CD4-positive, CD25-positive, alpha-beta regulatory T cell (primary cell): ENCODE data around the gene SYT1. TPM values are rescaled to one million over a fixed set of nuclear protein-coding genes. Genes with fewer than 3 reads are reported as not detected.

Source experiments
- ATAC-seq, 2 donors: fragments of 150-1000 bp; cut with Tn5 transposase; one replicate each; pipeline ENCODE4 v1.10.0; 2021; ENCODE audit warnings: low read depth in 2 of 2, moderate number of reproducible peaks in 2 of 2, moderate library complexity in 1 of 2
- DNase-seq, 3 donors: peaks; one replicate each; pipeline versions ENCODE4 v3.0.0 to v3.0.0-alpha.2; 2012 to 2022; ENCODE audit warnings: mixed read lengths in 1 of 3
- H3K27ac ChIP-seq: one replicate; pipeline ENCODE4 v1.7.0; 2013; ENCODE audit warnings: mild to moderate bottlenecking, low read length; ENCODE audit not compliant: insufficient read depth, poor library complexity, severe bottlenecking
- H3K27me3 ChIP-seq: one replicate; pipeline ENCODE4 v1.7.0; 2013; ENCODE audit warnings: low read length; ENCODE audit not compliant: control insufficient read depth, insufficient read depth
- H3K36me3 ChIP-seq: one replicate; pipeline ENCODE4 v1.7.0; 2013; ENCODE audit warnings: mild to moderate bottlenecking, low read length, moderate library complexity; ENCODE audit not compliant: control insufficient read depth, insufficient read depth
- H3K4me1 ChIP-seq: 2 replicates; pipeline ENCODE4 v1.7.0; 2013; ENCODE audit warnings: mild to moderate bottlenecking, low read length; ENCODE audit not compliant: insufficient read depth, control insufficient read depth, poor library complexity, severe bottlenecking
- H3K4me3 ChIP-seq: one replicate; pipeline ENCODE4 v1.7.0; 2013; ENCODE audit warnings: low read depth, mild to moderate bottlenecking, low read length, moderate library complexity
- H3K9me3 ChIP-seq, 2 experiments: 1 replicate in 1 of 2; 2 replicates in 1 of 2; pipeline ENCODE4 v1.7.0; 2013; ENCODE audit warnings: low read length in 2 of 2, mild to moderate bottlenecking in 1 of 2, moderate library complexity in 1 of 2; ENCODE audit not compliant: control insufficient read depth in 2 of 2
- H3K27ac Mint-ChIP-seq, 3 donors: one replicate each; pipeline ENCODE4 v1.8.0; 2020 to 2022; ENCODE audit warnings: mild to moderate bottlenecking in 3 of 3, mixed read lengths in 3 of 3, moderate library complexity in 2 of 3
- H3K27me3 Mint-ChIP-seq: one replicate; pipeline ENCODE4 v1.8.0; 2022; ENCODE audit warnings: mild to moderate bottlenecking, mixed read lengths
- H3K36me3 Mint-ChIP-seq: one replicate; pipeline ENCODE4 v1.8.0; 2020; ENCODE audit warnings: mixed read lengths
- H3K4me1 Mint-ChIP-seq, 4 donors: one replicate each; pipeline ENCODE4 v1.8.0; 2020 to 2022; ENCODE audit warnings: mixed read lengths in 4 of 4, mild to moderate bottlenecking in 1 of 4
- H3K4me3 Mint-ChIP-seq, 4 donors: one replicate each; pipeline ENCODE4 v1.8.0; 2020 to 2022; ENCODE audit warnings: mild to moderate bottlenecking in 4 of 4, mixed read lengths in 4 of 4, moderate library complexity in 3 of 4
- H3K9me3 Mint-ChIP-seq, 7 donors: one replicate each; pipeline ENCODE4 v1.8.0; 2020 to 2022; ENCODE audit warnings: mixed read lengths in 7 of 7, mild to moderate bottlenecking in 3 of 7, moderate library complexity in 2 of 7
- polyA plus RNA-seq, 4 donors: library from polyadenylated mRNA; unstranded; fragments of 300-500 nt; fragmentation: Illumina TruSeq; gene quantifications; one replicate each; pipeline ENCODE4 v1.2.3, GENCODE V29; 2021
- total RNA-seq: library from RNA; stranded (reverse); gene quantifications from one replicate; pipeline ENCODE4 v1.2.3, GENCODE V29; 2022

Gene SYT1
- total and polyA plus RNA-seq, 5 donors from 2014 or later = not detected

GRCh38 chr12:79227646-79228045 is 363.1 kb downstream of the SYT1 start:
- ATAC-seq (no peak), DNase-seq (no peak)
- Mint-ChIP-seq H3K27ac (no peak overlapping the region), H3K9me3 (peaks cover 0 to 17% (median 6%) of the 10 kb centered on the region in 7 donors), H3K4me3 (no peak overlapping the region), H3K4me1 (no peaks in the 10 kb centered on the region), H3K36me3 (no peaks in the 10 kb centered on the region), H3K27me3 (no peaks in the 10 kb centered on the region)
- Histone ChIP-seq H3K27ac (no peak overlapping the region), H3K27me3 (no peaks in the 10 kb centered on the region), H3K4me1 (no peaks in the 10 kb centered on the region), H3K4me3 (no peak overlapping the region), H3K36me3 (no peaks in the 10 kb centered on the region), H3K9me3 (peaks cover 0 to 10% of the 10 kb centered on the region in 2 experiments)

DNA sequence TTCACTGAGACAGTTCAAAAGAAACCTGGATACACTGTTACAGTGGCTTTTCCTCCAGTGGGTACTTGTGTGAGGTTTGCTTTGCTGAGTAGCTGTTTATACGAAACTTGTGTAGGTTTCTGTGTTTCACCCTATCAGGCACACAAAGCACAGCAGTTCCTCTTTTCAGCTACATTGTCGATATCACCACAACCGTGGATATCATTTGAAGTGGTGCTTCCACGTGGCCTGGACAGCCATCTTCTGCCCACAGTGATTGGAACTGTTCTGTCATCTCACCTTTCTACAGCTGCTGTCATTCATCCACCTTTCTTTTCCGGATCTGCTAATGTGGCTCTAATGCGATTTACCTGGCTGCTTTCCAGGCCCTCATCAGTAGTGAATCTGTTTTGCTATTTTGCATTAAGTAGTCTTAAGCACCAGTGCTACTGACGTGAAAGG is 368.8 kb downstream of the SYT1 start:
- Mint-ChIP-seq H3K4me3 (no peak overlapping the region), H3K36me3 (no peaks in the 10 kb centered on the region), H3K27me3 (no peaks in the 10 kb centered on the region), H3K9me3 (peaks cover 0 to 10% (median 2%) of the 10 kb centered on the region in 7 donors), H3K27ac (no peak overlapping the region), H3K4me1 (no peaks in the 10 kb centered on the region)
- Histone ChIP-seq H3K9me3 (no peaks in the 10 kb centered on the region), H3K4me3 (no peak overlapping the region), H3K36me3 (no peaks in the 10 kb centered on the region), H3K27ac (no peak overlapping the region), H3K27me3 (no peaks in the 10 kb centered on the region), H3K4me1 (no peaks in the 10 kb centered on the region)
- ATAC-seq = no peak
- no peak for DNase-seq

GRCh38 chr12:79236920-79237319 is 372.3 kb downstream of the SYT1 start:
- Histone ChIP-seq H3K27ac (no peak overlapping the region), H3K27me3 (no peaks in the 10 kb centered on the region), H3K9me3 (no peaks in the 10 kb centered on the region), H3K4me3 (no peak overlapping the region), H3K36me3 (no peaks in the 10 kb centered on the region), H3K4me1 (no peaks in the 10 kb centered on the region)
- Mint-ChIP-seq H3K27ac (no peak overlapping the region), H3K36me3 (no peaks in the 10 kb centered on the region), H3K27me3 (no peaks in the 10 kb centered on the region), H3K9me3 (peaks cover 0 to 5% (median 2%) of the 10 kb centered on the region in 7 donors), H3K4me1 (no peaks in the 10 kb centered on the region), H3K4me3 (no peak overlapping the region)
- no peak for DNase-seq
- no peak for ATAC-seq

GRCh38 chr12:79238246-79238645 is 373.7 kb downstream of the SYT1 start:
- Histone ChIP-seq H3K4me1 (no peaks in the 10 kb centered on the region), H3K9me3 (no peaks in the 10 kb centered on the region), H3K4me3 (no peak overlapping the region), H3K36me3 (no peaks in the 10 kb centered on the region), H3K27me3 (no peaks in the 10 kb centered on the region), H3K27ac (no peak overlapping the region)
- H3K4me3 Mint-ChIP-seq = no peak overlapping the region
- ATAC-seq (no peak), DNase-seq (no peak)
- no peak overlapping the region for H3K27ac Mint-ChIP-seq
- H3K36me3 Mint-ChIP-seq = no peaks in the 10 kb centered on the region
- no peaks in the 10 kb centered on the region for H3K27me3 Mint-ChIP-seq
- no peaks in the 10 kb centered on the region for H3K4me1 Mint-ChIP-seq
- peaks cover 0 to 12% (median 4%) of the 10 kb centered on the region in 7 donors for H3K9me3 Mint-ChIP-seq

- H3K4me3 Mint-ChIP-seq = no peak overlapping the region
- Histone ChIP-seq H3K4me1 (no peaks in the 10 kb centered on the region), H3K9me3 (peaks cover 0 to 4% of the 10 kb centered on the region in 2 experiments), H3K36me3 (no peaks in the 10 kb centered on the region), H3K27me3 (no peaks in the 10 kb centered on the region), H3K4me3 (no peak overlapping the region), H3K27ac (no peak overlapping the region)
- no peak overlapping the region for H3K27ac Mint-ChIP-seq
- H3K9me3 Mint-ChIP-seq = peaks cover 1 to 34% (median 8%) of the 10 kb centered on the region in 7 donors
- DNase-seq (no peak), ATAC-seq (no peak)
- no peaks in the 10 kb centered on the region for H3K27me3 Mint-ChIP-seq
- H3K36me3 Mint-ChIP-seq = no peaks in the 10 kb centered on the region
- H3K4me1 Mint-ChIP-seq = no peaks in the 10 kb centered on the region
These were observed 382.9 kb downstream of the SYT1 start for GRCh38 chr12:79247494-79247893.

GRCh38 chr12:79250186-79250585 is 385.6 kb downstream of the SYT1 start:
- DNase-seq (no peak), ATAC-seq (no peak)
- no peak overlapping the region for H3K4me3 Mint-ChIP-seq
- H3K36me3 Mint-ChIP-seq = no peaks in the 10 kb centered on the region
- H3K9me3 Mint-ChIP-seq = peaks cover 0 to 43% (median 13%) of the 10 kb centered on the region in 7 donors
- no peaks in the 10 kb centered on the region for H3K4me1 ChIP-seq
- H3K4me1 Mint-ChIP-seq = no peaks in the 10 kb centered on the region
- no peak overlapping the region for H3K4me3 ChIP-seq
- H3K9me3 ChIP-seq = peaks cover 0 to 4% of the 10 kb centered on the region in 2 experiments
- no peaks in the 10 kb centered on the region for H3K27me3 ChIP-seq
- no peaks in the 10 kb centered on the region for H3K36me3 ChIP-seq
- no peaks in the 10 kb centered on the region for H3K27me3 Mint-ChIP-seq
- no peak overlapping the region for H3K27ac Mint-ChIP-seq
- H3K27ac ChIP-seq = no peak overlapping the region

DNA sequence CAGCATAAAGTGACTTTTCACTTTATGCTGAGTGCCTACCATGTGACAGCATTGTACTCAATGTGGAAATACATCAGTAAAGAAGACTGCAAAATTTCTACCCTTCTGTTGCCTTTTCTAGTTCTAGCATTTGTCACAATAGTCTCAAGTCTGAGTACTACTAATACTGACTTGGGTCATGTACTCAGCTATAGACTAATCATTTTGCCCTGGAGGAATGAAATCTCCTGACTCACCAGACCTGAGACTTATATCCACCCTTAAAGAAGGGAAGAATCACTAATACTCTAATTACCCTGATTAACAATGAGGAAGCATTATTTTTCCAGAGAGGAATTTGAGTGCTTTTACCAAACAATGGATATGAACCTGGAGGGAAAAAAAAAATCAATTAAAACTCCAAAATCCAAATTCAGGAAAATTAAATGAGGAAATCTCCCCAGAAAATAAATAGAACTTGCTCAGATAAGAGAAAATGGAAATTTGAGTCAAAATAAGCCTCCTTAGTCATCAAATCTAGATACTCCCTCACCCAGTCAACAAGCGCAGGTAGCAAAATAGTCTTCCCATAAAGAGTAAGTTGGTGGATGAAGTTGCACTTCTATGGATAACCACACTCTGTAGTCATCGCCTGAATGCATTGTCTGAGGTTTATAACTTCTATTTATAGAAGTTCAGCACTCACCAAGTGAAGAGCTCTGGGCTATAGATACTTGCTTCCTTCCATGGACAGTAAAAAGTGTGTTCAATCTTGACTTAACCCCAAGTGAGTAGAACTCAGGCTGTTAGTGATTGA is 386.6 kb downstream of the SYT1 start:
- Mint-ChIP-seq H3K4me1 (no peaks in the 10 kb centered on the region), H3K27ac (no peak overlapping the region), H3K9me3 (peaks cover 0 to 43% (median 12%) of the 10 kb centered on the region in 7 donors), H3K4me3 (no peak overlapping the region), H3K27me3 (no peaks in the 10 kb centered on the region), H3K36me3 (no peaks in the 10 kb centered on the region)
- Histone ChIP-seq H3K4me1 (no peaks in the 10 kb centered on the region), H3K4me3 (no peak overlapping the region), H3K27ac (no peak overlapping the region), H3K9me3 (peaks cover 0 to 4% of the 10 kb centered on the region in 2 experiments), H3K36me3 (no peaks in the 10 kb centered on the region), H3K27me3 (no peaks in the 10 kb centered on the region)
- no peak for DNase-seq
- no peak for ATAC-seq
